ENCODE results near the gene NECAB2.

NECAB2 gene

DNA sequence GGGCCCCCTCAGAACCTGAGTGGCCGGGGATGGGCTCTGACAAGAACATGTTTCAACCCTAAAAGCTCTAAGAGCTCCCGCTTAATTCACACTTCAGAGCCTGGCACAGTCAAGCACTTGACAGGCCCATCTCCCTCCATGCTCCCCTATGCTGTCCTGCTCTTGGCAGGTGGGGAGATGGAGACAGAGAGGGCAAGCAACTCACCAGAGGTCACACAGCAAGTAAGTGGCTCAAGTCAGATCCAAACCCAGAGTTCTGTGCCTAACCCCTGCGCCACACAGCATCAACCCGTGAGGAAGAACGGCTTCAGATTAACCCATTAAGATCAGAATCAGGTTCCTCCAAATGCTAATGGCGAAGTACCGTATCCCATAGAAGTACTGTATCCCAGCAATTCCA lies 36.4 kb downstream of the NECAB2 start:
- peaks cover 2% of the 10 kb centered on the region for H3K9me3 ChIP-seq (ENCODE audit: insufficient read depth, low read depth, low read length)
- H2BK5ac ChIP-seq (ENCODE audit: low read depth, low read length, poor library complexity): no peak overlapping the region
- no peak overlapping the region for H2BK12ac ChIP-seq (ENCODE audit: low read length)
- H3K23ac ChIP-seq (ENCODE audit: low read length): no peak overlapping the region
- no peak overlapping the region for H2BK120ac ChIP-seq (ENCODE audit: insufficient read depth, low read length, poor library complexity)
- H2AFZ ChIP-seq (ENCODE audit: insufficient read depth, low read length, poor library complexity): no peak overlapping the region
- WGBS (ENCODE audit: extremely low coverage, insufficient coverage, insufficient read length): no CpG with 5 or more reads among the region's 7 CpGs
- no peak overlapping the region for H3K4me2 ChIP-seq (ENCODE audit: low read length)
- H3K18ac ChIP-seq (ENCODE audit: low read length): no peak overlapping the region
- H3K79me1 ChIP-seq (ENCODE audit: low read length): no peaks in the 10 kb centered on the region
- no peaks in the 10 kb centered on the region for H3K79me2 ChIP-seq (ENCODE audit: control insufficient read depth, insufficient read depth, low read length, poor library complexity)
- H3K27ac ChIP-seq (ENCODE audit: low read depth, low read length): no peak overlapping the region
- no peak overlapping the region for H4K8ac ChIP-seq (ENCODE audit: low read depth, low read length)
- no peaks in the 10 kb centered on the region for H3K36me3 ChIP-seq (ENCODE audit: control insufficient read depth in 1 of 2, insufficient read depth in 2 of 2, low read length in 2 of 2)
- no peak overlapping the region for H3K14ac ChIP-seq (ENCODE audit: low read length)
- no peak overlapping the region for H3K4ac ChIP-seq (ENCODE audit: low read depth, low read length)
- H3K4me1 ChIP-seq (ENCODE audit: control insufficient read depth in 1 of 2, insufficient read depth in 2 of 2, low read length in 2 of 2): no peaks in the 10 kb centered on the region
- H4K91ac ChIP-seq (ENCODE audit: low read depth, low read length): no peak overlapping the region
- H3K9ac ChIP-seq (ENCODE audit: low read length): peak overlapping the region; percentile 29
- H2AK5ac ChIP-seq (ENCODE audit: low read length): no peak overlapping the region
- no peak overlapping the region for H3K4me3 ChIP-seq (ENCODE audit: low read depth, low read length)
- H3K27me3 ChIP-seq (ENCODE audit: insufficient read depth, low read length): no peaks in the 10 kb centered on the region
- no peak for DNase-seq
- H4K12ac ChIP-seq (ENCODE audit: low read depth, low read length): no peak overlapping the region

DNA sequence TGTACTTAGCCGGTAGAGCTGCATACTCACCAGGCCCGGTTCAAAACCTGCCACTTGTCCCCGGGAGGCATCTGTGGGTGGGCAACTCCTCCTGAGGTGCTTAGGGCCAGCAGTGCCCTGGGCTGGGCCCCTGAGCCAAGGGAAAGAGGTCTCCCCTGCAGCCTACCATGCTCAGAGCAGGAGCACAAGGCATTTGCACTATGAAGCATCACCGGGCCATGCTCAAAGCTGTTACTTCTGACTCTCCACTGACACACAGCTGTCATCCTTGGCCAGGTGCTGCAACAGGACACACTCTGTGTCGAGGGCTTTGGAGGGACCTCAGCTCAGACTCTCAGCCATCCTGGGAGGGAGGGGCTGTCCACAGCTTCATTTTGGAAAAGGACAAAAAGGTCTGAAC lies 37.3 kb downstream of the NECAB2 start:
- no peak overlapping the region for H3K23ac ChIP-seq (ENCODE audit: low read length)
- H2AK5ac ChIP-seq (ENCODE audit: low read length): no peak overlapping the region
- H4K91ac ChIP-seq (ENCODE audit: low read depth, low read length): no peak overlapping the region
- no CpG with 5 or more reads among the region's 5 CpGs for WGBS (ENCODE audit: extremely low coverage, insufficient coverage, insufficient read length)
- no peaks in the 10 kb centered on the region for H3K79me1 ChIP-seq (ENCODE audit: low read length)
- H3K9ac ChIP-seq (ENCODE audit: low read length): no peak overlapping the region
- H3K36me3 ChIP-seq (ENCODE audit: control insufficient read depth in 1 of 2, insufficient read depth in 2 of 2, low read length in 2 of 2): no peaks in the 10 kb centered on the region
- no peak overlapping the region for H3K4me3 ChIP-seq (ENCODE audit: low read depth, low read length)
- H3K27me3 ChIP-seq (ENCODE audit: insufficient read depth, low read length): no peaks in the 10 kb centered on the region
- H3K79me2 ChIP-seq (ENCODE audit: control insufficient read depth, insufficient read depth, low read length, poor library complexity): no peaks in the 10 kb centered on the region
- H2BK5ac ChIP-seq (ENCODE audit: low read depth, low read length, poor library complexity): no peak overlapping the region
- H2BK120ac ChIP-seq (ENCODE audit: insufficient read depth, low read length, poor library complexity): no peak overlapping the region
- no peak overlapping the region for H3K18ac ChIP-seq (ENCODE audit: low read length)
- no peak overlapping the region for H2AFZ ChIP-seq (ENCODE audit: insufficient read depth, low read length, poor library complexity)
- H2BK12ac ChIP-seq (ENCODE audit: low read length): no peak overlapping the region
- no peak overlapping the region for H3K4ac ChIP-seq (ENCODE audit: low read depth, low read length)
- DNase-seq: no peak
- no peak overlapping the region for H3K4me2 ChIP-seq (ENCODE audit: low read length)
- H4K12ac ChIP-seq (ENCODE audit: low read depth, low read length): no peak overlapping the region
- H4K8ac ChIP-seq (ENCODE audit: low read depth, low read length): no peak overlapping the region
- H3K9me3 ChIP-seq (ENCODE audit: insufficient read depth, low read depth, low read length): peaks cover 2% of the 10 kb centered on the region
- no peak overlapping the region for H3K14ac ChIP-seq (ENCODE audit: low read length)
- no peak overlapping the region for H3K27ac ChIP-seq (ENCODE audit: low read depth, low read length)
- H3K4me1 ChIP-seq (ENCODE audit: control insufficient read depth in 1 of 2, insufficient read depth in 2 of 2, low read length in 2 of 2): no peaks in the 10 kb centered on the region

DNA sequence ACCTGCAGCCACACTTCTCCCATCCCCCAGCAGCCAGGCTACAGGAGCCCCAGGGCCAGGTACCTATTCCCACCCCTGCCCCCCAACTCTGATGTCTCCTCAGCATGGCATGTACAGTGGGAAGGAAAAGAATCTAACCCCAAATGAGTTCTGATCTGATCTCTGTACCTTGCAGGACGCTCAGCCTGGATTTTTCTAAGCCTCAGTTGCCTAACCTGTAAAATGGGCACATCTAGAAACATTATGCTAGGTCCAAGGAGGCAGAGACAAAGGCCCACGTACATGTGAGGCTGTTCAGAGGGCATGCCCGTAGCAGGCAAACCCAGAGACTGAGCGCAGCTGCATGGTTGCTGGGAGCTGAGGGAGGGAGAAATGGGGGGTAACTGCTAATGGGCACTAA lies 39.5 kb downstream of the NECAB2 start:
- H3K9ac ChIP-seq (ENCODE audit: low read length): no peak overlapping the region
- H2AFZ ChIP-seq (ENCODE audit: insufficient read depth, low read length, poor library complexity): no peak overlapping the region
- H3K18ac ChIP-seq (ENCODE audit: low read length): no peak overlapping the region
- H3K4ac ChIP-seq (ENCODE audit: low read depth, low read length): no peak overlapping the region
- H4K91ac ChIP-seq (ENCODE audit: low read depth, low read length): no peak overlapping the region
- no CpG with 5 or more reads among the region's 4 CpGs for WGBS (ENCODE audit: extremely low coverage, insufficient coverage, insufficient read length)
- H4K12ac ChIP-seq (ENCODE audit: low read depth, low read length): no peak overlapping the region
- DNase-seq: no peak
- H3K27me3 ChIP-seq (ENCODE audit: insufficient read depth, low read length): no peaks in the 10 kb centered on the region
- no peaks in the 10 kb centered on the region for H3K79me1 ChIP-seq (ENCODE audit: low read length)
- no peak overlapping the region for H2BK120ac ChIP-seq (ENCODE audit: insufficient read depth, low read length, poor library complexity)
- H3K4me1 ChIP-seq (ENCODE audit: control insufficient read depth in 1 of 2, insufficient read depth in 2 of 2, low read length in 2 of 2): no peaks in the 10 kb centered on the region
- H3K36me3 ChIP-seq (ENCODE audit: control insufficient read depth in 1 of 2, insufficient read depth in 2 of 2, low read length in 2 of 2): no peaks in the 10 kb centered on the region
- H3K4me2 ChIP-seq (ENCODE audit: low read length): no peak overlapping the region
- H2BK12ac ChIP-seq (ENCODE audit: low read length): no peak overlapping the region
- no peak overlapping the region for H4K8ac ChIP-seq (ENCODE audit: low read depth, low read length)
- no peak overlapping the region for H3K14ac ChIP-seq (ENCODE audit: low read length)
- H3K79me2 ChIP-seq (ENCODE audit: control insufficient read depth, insufficient read depth, low read length, poor library complexity): no peaks in the 10 kb centered on the region
- H3K27ac ChIP-seq (ENCODE audit: low read depth, low read length): no peak overlapping the region
- H3K23ac ChIP-seq (ENCODE audit: low read length): no peak overlapping the region
- H3K9me3 ChIP-seq (ENCODE audit: insufficient read depth, low read depth, low read length): peaks cover 2% of the 10 kb centered on the region
- no peak overlapping the region for H2AK5ac ChIP-seq (ENCODE audit: low read length)
- H3K4me3 ChIP-seq (ENCODE audit: low read depth, low read length): no peak overlapping the region
- H2BK5ac ChIP-seq (ENCODE audit: low read depth, low read length, poor library complexity): no peak overlapping the region

GRCh38 chr16:84007965-84008364 lies 39.9 kb downstream of the NECAB2 start:
- H3K4me1 ChIP-seq (ENCODE audit: control insufficient read depth in 1 of 2, insufficient read depth in 2 of 2, low read length in 2 of 2): no peaks in the 10 kb centered on the region
- H3K23ac ChIP-seq (ENCODE audit: low read length): no peak overlapping the region
- H2AK5ac ChIP-seq (ENCODE audit: low read length): no peak overlapping the region
- H3K9me3 ChIP-seq (ENCODE audit: insufficient read depth, low read depth, low read length): peaks cover 1% of the 10 kb centered on the region
- H3K18ac ChIP-seq (ENCODE audit: low read length): no peak overlapping the region
- H2BK5ac ChIP-seq (ENCODE audit: low read depth, low read length, poor library complexity): no peak overlapping the region
- no peak overlapping the region for H3K4ac ChIP-seq (ENCODE audit: low read depth, low read length)
- H3K79me1 ChIP-seq (ENCODE audit: low read length): no peaks in the 10 kb centered on the region
- H3K36me3 ChIP-seq (ENCODE audit: control insufficient read depth in 1 of 2, insufficient read depth in 2 of 2, low read length in 2 of 2): no peaks in the 10 kb centered on the region
- H3K4me2 ChIP-seq (ENCODE audit: low read length): no peak overlapping the region
- H4K12ac ChIP-seq (ENCODE audit: low read depth, low read length): no peak overlapping the region
- H3K27me3 ChIP-seq (ENCODE audit: insufficient read depth, low read length): no peaks in the 10 kb centered on the region
- H3K14ac ChIP-seq (ENCODE audit: low read length): no peak overlapping the region
- H4K8ac ChIP-seq (ENCODE audit: low read depth, low read length): no peak overlapping the region
- no peak overlapping the region for H2BK12ac ChIP-seq (ENCODE audit: low read length)
- DNase-seq: no peak
- H4K91ac ChIP-seq (ENCODE audit: low read depth, low read length): no peak overlapping the region
- no CpG with 5 or more reads among the region's 8 CpGs for WGBS (ENCODE audit: extremely low coverage, insufficient coverage, insufficient read length)
- H3K27ac ChIP-seq (ENCODE audit: low read depth, low read length): no peak overlapping the region
- no peak overlapping the region for H2AFZ ChIP-seq (ENCODE audit: insufficient read depth, low read length, poor library complexity)
- no peaks in the 10 kb centered on the region for H3K79me2 ChIP-seq (ENCODE audit: control insufficient read depth, insufficient read depth, low read length, poor library complexity)
- no peak overlapping the region for H3K9ac ChIP-seq (ENCODE audit: low read length)
- no peak overlapping the region for H2BK120ac ChIP-seq (ENCODE audit: insufficient read depth, low read length, poor library complexity)
- H3K4me3 ChIP-seq (ENCODE audit: low read depth, low read length): no peak overlapping the region

Measured in trophoblast cell (in vitro differentiated cells and primary cell).